Fibroblast of the aortic adventitia (primary cell): ENCODE measurements around the gene MNS1. TPM values are rescaled to one million over a fixed set of nuclear protein-coding genes. Genes with fewer than 3 reads are reported as not detected.
A peak's percentile ranks its signal among the peaks of the same experiment; 100 is the strongest.

Experiments
- DNase-seq: peaks from one replicate; pipeline ENCODE4 v3.0.0-alpha.2; 2010; ENCODE audit warnings: low read depth
- H3K4me3 ChIP-seq: 2 replicates; pipeline ENCODE4 v1.5.1; 2011; ENCODE audit warnings: low read depth, mild to moderate bottlenecking, control low read depth, low read length, moderate library complexity
- CTCF ChIP-seq: IDR thresholded peaks from 2 replicates; pipeline ENCODE4 v1.5.1; 2011; ENCODE audit warnings: mild to moderate bottlenecking, low read length, control low read depth, inconsistent platforms; ENCODE audit not compliant: insufficient read depth
- total RNA-seq: library from RNA; depleted of rRNA; stranded (reverse); fragments of >200 nt; gene quantifications from 2 replicates; pipeline ENCODE4 v1.2.3, GENCODE V29; 2012; ENCODE audit warnings: low replicate concordance

The MNS1 gene
- total RNA-seq, 1 donor, result 7.0 TPM

GRCh38 chr15:56471440-56472069, 6.6 kb upstream of the MNS1 start:
- H3K4me3 ChIP-seq, result no peak overlapping the region
- DNase-seq, result no peak
- no peak for TF ChIP-seq CTCF

- TF ChIP-seq CTCF, result no peak
- no peak overlapping the region for H3K4me3 ChIP-seq
- DNase-seq, result no peak
These were observed 4.5 kb upstream of the MNS1 start for GRCh38 chr15:56469483-56469882.

DNA sequence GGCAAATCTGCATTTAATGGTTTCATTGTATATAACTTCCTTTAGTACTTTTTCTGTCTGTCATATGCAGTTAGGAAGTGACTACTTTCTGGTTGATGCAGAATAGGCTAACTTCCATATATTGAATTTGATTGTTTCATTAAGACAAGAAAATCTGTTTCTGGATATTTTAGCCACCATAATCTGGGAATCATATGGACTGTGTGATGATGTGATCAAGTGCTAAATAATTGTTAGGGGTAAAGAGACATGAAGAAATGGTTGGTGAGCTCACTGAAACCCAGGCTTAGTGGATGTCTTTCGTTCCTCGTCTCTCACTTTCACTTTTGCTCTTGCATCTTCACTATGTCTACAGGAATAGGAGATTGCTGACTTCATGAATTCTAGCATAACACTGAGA, 3.5 kb upstream of the MNS1 start:
- TF ChIP-seq CTCF, result no peak
- DNase-seq, result peak; percentile 24
- peak overlapping the region; percentile 47 for H3K4me3 ChIP-seq

GRCh38 chr15:56467616-56468015, 2.7 kb upstream of the MNS1 start:
- H3K4me3 ChIP-seq, result no peak overlapping the region
- no peak for DNase-seq
- no peak for TF ChIP-seq CTCF

DNA sequence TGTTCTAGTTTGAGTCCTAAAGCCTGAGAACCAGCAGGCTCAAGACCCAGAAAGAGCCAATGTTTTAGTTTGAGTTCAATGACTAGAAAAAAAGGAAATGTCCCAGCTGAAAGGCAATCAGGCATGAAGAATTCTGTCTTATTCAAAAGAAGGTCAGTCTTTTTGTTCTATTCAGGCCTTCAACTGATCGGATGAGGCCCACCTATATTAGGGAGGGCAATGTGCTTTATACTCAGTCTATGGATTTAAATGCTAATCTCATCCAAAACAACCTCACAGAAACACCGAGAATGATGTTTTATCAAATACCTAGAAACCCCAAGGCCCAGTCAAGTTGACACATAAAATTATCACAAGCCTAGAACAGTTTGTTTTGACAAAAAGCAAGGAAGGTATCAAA, 4.0 kb downstream of the MNS1 start:
- no peak overlapping the region for H3K4me3 ChIP-seq
- DNase-seq, result no peak
- no peak for TF ChIP-seq CTCF

DNA sequence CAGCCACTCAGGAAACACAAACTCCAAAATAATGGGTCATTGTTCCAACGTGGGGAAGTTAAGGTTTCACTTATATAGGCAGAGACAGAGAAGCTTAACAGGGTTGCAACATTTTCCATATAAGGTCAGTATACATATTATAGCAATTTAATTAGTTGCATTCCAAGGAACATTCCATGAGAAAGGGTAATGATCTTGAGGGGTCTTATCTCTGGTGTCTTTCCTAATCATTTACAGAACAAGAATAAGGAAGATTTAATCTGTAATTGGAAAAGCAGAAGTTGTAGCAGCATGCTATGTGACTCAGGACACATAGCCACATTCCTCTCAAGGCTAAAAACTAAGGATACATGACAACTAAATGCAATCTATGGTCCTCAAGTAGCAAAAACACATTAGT, 4.9 kb downstream of the MNS1 start:
- no peak for DNase-seq
- TF ChIP-seq CTCF, result no peak
- H3K4me3 ChIP-seq, result no peak overlapping the region

DNA sequence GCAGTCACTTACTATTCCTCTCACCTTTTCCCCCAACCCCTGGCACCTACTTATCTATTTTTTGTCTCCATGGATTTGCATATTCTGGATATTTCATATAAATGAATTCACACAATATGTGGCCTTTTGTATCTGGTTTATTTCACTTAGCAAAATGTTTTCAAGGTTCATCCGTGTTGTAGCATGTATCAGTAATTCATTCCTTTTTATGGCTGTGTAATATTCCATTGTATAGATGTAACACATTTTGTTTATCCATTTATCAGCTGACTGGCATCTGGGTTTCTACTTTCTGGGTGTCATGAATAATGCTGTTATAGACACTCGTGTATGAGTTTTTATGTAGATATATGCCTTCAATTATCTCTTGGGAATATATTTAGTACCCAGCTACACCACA, 5.8 kb downstream of the MNS1 start:
- TF ChIP-seq CTCF, result no peak
- DNase-seq, result no peak

More for the DNA sequence above, 5.8 kb downstream of the MNS1 start:
- no peak overlapping the region for H3K4me3 ChIP-seq
